Tibial artery (tissue), 4 donors: Measurements from ENCODE around the gene MLIP.

ENCODE experiments used
- DNase-seq, 2 donors: peaks; one replicate each; pipeline ENCODE4 v3.0.0-alpha.2; 2019
- H3K27ac ChIP-seq, 2 donors: fragments of 200-600 bp; sonication (generic) in 1 of 2; 1 replicate in 1 of 2; 2 replicates in 1 of 2; pipeline ENCODE4 v1.5.1; 2018 to 2019; ENCODE audit warnings: mild to moderate bottlenecking in 1 of 2
- H3K27me3 ChIP-seq, 2 donors: fragments of 200-600 bp; sonication (generic) in 1 of 2; one replicate each; pipeline versions ENCODE4 v1.5.1 to v1.6.0; 2016 to 2019
- H3K36me3 ChIP-seq, 3 donors: fragments of 200-600 bp; sonication (generic) in 2 of 3; one replicate each; pipeline ENCODE4 v1.5.1; 2016 to 2019; ENCODE audit warnings: mild to moderate bottlenecking in 2 of 3
- H3K4me1 ChIP-seq, 4 donors: fragments of 200-600 bp; sonication (generic) in 2 of 4; 1 replicate in 3 of 4; 2 replicates in 1 of 4; pipeline ENCODE4 v1.5.1; 2016 to 2019
- H3K4me3 ChIP-seq, 2 donors: fragments of 200-600 bp; sonication (generic) in 1 of 2; 1 replicate in 1 of 2; 2 replicates in 1 of 2; pipeline ENCODE4 v1.5.1; 2018 to 2019; ENCODE audit warnings: mild to moderate bottlenecking in 2 of 2
- H3K9me3 ChIP-seq, 3 donors: fragments of 200-600 bp; sonication (generic) in 1 of 3; one replicate each; pipeline ENCODE4 v1.5.1; 2016 to 2019
- intact Hi-C: fragments of 100-400 bp; cut with DNase I; formaldehyde crosslinking; loops from one replicate; pipeline ENCODE4 v1.15.0; 2023; ENCODE audit warnings: low total_unique reads
- TF ChIP-seq, protein P1 (sequence below), 2 experiments: fragments of 200-600 bp in 1 of 2; fragments of 450-650 bp in 1 of 2; IDR thresholded peaks; one replicate each; pipeline ENCODE4 v1.5.1; 2017 to 2019; ENCODE audit warnings: antibody characterized with exemption in 2 of 2, mild to moderate bottlenecking in 1 of 2, moderate library complexity in 1 of 2

Gene MLIP

GRCh38 chr6:54133186-54133585, 21.9 kb downstream of the MLIP start:
- Histone ChIP-seq H3K9me3 (no peaks in the 10 kb centered on the region), H3K27ac (no peak overlapping the region), H3K4me3 (no peak overlapping the region), H3K4me1 (peaks cover 0 to 19% (median 1%) of the 10 kb centered on the region in 4 donors), H3K27me3 (no peaks in the 10 kb centered on the region), H3K36me3 (no peaks in the 10 kb centered on the region)
- DNase-seq, result no peak
- TF ChIP-seq, protein P1, sequence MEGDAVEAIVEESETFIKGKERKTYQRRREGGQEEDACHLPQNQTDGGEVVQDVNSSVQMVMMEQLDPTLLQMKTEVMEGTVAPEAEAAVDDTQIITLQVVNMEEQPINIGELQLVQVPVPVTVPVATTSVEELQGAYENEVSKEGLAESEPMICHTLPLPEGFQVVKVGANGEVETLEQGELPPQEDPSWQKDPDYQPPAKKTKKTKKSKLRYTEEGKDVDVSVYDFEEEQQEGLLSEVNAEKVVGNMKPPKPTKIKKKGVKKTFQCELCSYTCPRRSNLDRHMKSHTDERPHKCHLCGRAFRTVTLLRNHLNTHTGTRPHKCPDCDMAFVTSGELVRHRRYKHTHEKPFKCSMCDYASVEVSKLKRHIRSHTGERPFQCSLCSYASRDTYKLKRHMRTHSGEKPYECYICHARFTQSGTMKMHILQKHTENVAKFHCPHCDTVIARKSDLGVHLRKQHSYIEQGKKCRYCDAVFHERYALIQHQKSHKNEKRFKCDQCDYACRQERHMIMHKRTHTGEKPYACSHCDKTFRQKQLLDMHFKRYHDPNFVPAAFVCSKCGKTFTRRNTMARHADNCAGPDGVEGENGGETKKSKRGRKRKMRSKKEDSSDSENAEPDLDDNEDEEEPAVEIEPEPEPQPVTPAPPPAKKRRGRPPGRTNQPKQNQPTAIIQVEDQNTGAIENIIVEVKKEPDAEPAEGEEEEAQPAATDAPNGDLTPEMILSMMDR (IDR thresholded peaks at IDR 0.05), result no peak
- intact Hi-C loops, result no loop called here

DNA sequence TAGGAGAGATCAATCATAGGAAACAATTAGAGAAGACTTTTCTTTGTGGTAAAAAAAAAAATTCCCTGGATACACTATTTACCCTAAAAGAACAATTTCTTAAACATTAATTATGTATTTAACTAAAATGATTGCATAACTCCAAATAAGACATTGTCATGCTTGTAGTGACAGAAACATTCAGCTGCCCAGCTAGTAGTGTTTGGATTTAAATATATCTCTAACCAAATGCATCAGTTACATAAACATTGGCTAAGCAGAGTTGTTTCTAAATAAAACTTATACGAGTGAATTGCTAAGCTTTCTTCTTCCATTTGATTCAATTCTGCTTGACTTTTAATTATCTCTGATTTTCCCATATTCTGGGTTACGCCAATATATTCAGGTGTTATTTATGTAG, 23.7 kb downstream of the MLIP start:
- H3K4me1 ChIP-seq, result peaks cover 0 to 19% (median 1%) of the 10 kb centered on the region in 4 donors
- intact Hi-C loops, result no loop called here
- no peaks in the 10 kb centered on the region for H3K36me3 ChIP-seq
- H3K9me3 ChIP-seq, result no peaks in the 10 kb centered on the region
- DNase-seq, result no peak
- H3K27me3 ChIP-seq, result no peaks in the 10 kb centered on the region
- no peak overlapping the region for H3K4me3 ChIP-seq
- TF ChIP-seq, protein P1 (IDR thresholded peaks at IDR 0.05), result no peak
- H3K27ac ChIP-seq, result no peak overlapping the region

DNA sequence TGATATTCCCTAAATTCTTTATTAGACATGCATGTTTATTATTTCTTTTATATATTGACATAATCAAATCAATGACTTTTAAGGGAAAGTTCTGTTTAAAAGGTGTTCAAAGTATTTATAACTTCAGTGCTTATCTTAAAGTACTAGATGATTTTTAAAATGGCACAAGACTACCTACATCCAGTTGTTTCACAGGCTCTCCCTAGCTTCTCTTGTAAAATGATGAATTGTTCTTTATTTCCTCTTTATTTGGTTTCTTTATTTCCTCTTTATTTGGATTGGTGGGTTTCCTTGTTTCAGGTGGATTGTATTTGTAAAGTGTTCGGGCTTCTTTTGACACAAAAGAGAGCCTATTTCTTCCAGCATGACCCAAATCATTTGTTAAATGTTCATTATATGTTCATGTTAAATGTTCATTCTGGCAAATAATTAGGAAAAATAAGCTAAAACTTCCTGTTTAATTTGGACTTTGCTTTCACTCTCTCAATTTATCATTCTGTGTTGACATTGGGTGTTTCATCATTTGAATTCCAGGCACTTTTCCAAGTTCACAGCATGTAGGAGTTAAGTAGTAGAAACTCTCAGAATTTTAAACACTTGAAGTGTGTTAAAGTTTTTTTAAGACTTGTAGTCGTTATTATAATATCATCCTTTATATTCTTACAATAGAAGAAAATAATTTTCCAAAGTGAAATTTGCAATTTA, 24.6 kb downstream of the MLIP start:
- Histone ChIP-seq H3K9me3 (no peaks in the 10 kb centered on the region), H3K4me3 (no peak overlapping the region), H3K36me3 (no peaks in the 10 kb centered on the region), H3K4me1 (peaks cover 0 to 19% (median 1%) of the 10 kb centered on the region in 4 donors), H3K27ac (no peak overlapping the region), H3K27me3 (no peaks in the 10 kb centered on the region)
- intact Hi-C loops, result no loop called here
- DNase-seq, result no peak
- TF ChIP-seq, protein P1 (IDR thresholded peaks at IDR 0.05), result no peak

DNA sequence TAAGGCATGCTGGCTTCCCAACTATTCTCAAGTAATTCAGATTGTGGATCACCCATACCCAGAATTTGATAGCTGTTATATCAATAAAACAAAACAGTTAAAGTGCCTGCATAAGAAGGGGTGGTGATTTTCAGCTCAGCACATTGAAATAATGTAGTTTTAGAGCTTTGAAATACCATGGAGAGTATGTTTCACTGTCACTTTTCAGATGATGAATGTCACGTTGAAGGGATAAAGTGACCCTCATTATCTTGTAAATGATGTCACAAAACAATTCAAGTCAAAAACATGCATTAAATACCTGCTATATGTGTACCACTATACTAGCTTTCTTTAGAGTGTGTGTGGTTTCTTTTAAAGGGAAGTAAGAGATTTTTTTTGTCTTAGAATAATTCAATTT, 27.6 kb downstream of the MLIP start:
- Histone ChIP-seq H3K27ac (no peak overlapping the region), H3K9me3 (no peaks in the 10 kb centered on the region), H3K27me3 (no peaks in the 10 kb centered on the region), H3K4me1 (peaks cover 0 to 19% (median 1%) of the 10 kb centered on the region in 4 donors), H3K36me3 (no peaks in the 10 kb centered on the region), H3K4me3 (no peak overlapping the region)
- TF ChIP-seq, protein P1 (IDR thresholded peaks at IDR 0.05), result no peak
- intact Hi-C loops, result no loop called here
- no peak for DNase-seq

DNA sequence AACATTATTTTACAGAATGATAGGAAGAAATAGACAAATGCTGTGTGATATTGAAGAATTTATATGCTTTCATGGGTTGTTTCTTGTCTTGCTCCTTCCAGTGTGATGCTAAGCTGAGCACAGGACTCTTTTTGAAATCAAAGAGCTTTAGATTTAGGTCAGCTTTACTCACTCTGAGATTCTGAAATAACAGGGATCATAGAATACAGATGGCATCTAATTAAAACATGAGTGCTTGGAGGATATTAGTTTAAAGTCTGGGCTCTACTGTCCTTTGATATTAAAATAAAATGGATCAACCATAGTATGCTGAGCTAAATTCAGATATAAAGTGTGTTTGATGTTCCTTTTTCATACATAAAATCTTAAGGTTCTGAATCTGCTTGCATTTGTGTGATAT, 29.6 kb downstream of the MLIP start:
- no peaks in the 10 kb centered on the region for H3K27me3 ChIP-seq
- intact Hi-C loops, result no loop called here
- H3K4me3 ChIP-seq, result no peak overlapping the region
- peaks cover 0 to 7% (median 1%) of the 10 kb centered on the region in 4 donors for H3K4me1 ChIP-seq
- TF ChIP-seq, protein P1 (IDR thresholded peaks at IDR 0.05), result no peak
- H3K27ac ChIP-seq, result no peak overlapping the region
- no peaks in the 10 kb centered on the region for H3K9me3 ChIP-seq
- DNase-seq, result no peak
- no peaks in the 10 kb centered on the region for H3K36me3 ChIP-seq
